ENCODE measurements around the gene MBOAT7. TPM values are rescaled to one million over a fixed set of nuclear protein-coding genes. Genes with fewer than 3 reads are reported as not detected.

MBOAT7 gene
- total RNA-seq, 1 experiment from 2014 or later = 109 TPM

DNA sequence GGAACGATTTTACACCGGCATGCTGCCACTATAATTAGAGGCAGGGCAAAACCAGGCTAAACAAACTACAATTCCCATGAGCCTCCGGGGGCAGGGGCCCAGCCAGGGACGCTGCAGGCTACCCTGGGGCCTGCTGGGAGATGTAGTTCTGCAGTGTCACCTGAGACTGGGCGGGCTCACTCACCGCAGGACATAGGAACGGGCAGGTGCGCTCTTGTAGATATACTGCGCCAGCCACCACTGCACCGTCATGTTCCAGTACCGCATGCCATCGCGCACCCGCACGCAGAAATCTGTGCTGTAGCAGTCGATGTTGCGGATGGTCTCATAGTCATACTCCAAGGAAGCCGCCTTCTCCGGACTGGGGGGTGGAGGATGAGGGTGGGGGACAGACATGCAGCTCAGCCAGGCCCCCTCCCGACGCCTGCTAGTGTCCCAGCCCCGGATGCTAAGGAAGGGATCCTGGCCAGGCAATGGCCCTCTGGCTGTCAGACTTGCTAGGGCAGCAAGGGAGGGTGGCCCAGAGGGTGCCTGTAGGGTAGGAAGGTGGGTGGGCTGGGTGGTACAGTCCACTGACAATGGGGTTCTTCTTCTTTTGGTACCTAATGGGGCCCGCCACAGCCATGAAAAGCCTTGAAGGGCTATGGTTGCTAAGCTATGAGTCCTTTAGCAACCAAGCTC lies 10.7 kb downstream of the MBOAT7 start:
- Mint-ChIP-seq H3K9me3 (no peaks in the 10 kb centered on the region), H3K4me1 (peaks cover 14% of the 10 kb centered on the region), H3K4me3 (no peak overlapping the region), H3K27me3 (ENCODE audit: low read depth) (no peaks in the 10 kb centered on the region), H3K27ac (no peak overlapping the region; the same call in 1 of the 2 replicates), H3K36me3 (peaks cover 20% of the 10 kb centered on the region)
- ATAC-seq (peak; percentile 78), DNase-seq (ENCODE audit: low spot score) (peak; percentile 81)
- ChIA-PET CTCF (interaction anchor here (1.9 to 2.3 kb wide), 2 partner anchors 11 to 212 kb away, joined by 13 to 84 read pairs; partner anchors contain the start of genes MBOAT7 and TSEN34), POLR2A (no interaction called here)
- TF ChIP-seq NFE2L1 (CRISPR knock-in tag; IDR thresholded peaks at IDR 0.05) (no peak), TP53 (CRISPR knock-in tag; IDR thresholded peaks at IDR 0.05) (no peak), ATF1 (CRISPR knock-in tag; IDR thresholded peaks at IDR 0.05) (no peak), NR2C2 (CRISPR knock-in tag; IDR thresholded peaks at IDR 0.05) (no peak), IRF2 (CRISPR knock-in tag; IDR thresholded peaks at IDR 0.05; ENCODE audit: borderline replicate concordance, low read depth) (no peak), ZNF396 (CRISPR knock-in tag; IDR thresholded peaks at IDR 0.05; ENCODE audit: borderline replicate concordance) (no peak), SMAD3 (CRISPR knock-in tag; IDR thresholded peaks at IDR 0.05; ENCODE audit: borderline replicate concordance) (no peak), GTF2I (CRISPR knock-in tag; conservative IDR thresholded peaks at IDR 0.05) (no peak), NR3C1 (CRISPR knock-in tag; conservative IDR thresholded peaks at IDR 0.05; ENCODE audit: low read depth) (no peak), FOXJ3 (CRISPR knock-in tag; IDR thresholded peaks at IDR 0.05; ENCODE audit: borderline replicate concordance) (no peak)
- TF ChIP-seq, protein P1, sequence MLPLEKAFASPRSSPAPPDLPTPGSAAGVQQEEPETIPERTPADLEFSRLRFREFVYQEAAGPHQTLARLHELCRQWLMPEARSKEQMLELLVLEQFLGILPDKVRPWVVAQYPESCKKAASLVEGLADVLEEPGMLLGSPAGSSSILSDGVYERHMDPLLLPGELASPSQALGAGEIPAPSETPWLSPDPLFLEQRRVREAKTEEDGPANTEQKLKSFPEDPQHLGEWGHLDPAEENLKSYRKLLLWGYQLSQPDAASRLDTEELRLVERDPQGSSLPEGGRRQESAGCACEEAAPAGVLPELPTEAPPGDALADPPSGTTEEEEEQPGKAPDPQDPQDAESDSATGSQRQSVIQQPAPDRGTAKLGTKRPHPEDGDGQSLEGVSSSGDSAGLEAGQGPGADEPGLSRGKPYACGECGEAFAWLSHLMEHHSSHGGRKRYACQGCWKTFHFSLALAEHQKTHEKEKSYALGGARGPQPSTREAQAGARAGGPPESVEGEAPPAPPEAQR (CRISPR knock-in tag; IDR thresholded peaks at IDR 0.05) = no peak
- TF ChIP-seq, protein P2, sequence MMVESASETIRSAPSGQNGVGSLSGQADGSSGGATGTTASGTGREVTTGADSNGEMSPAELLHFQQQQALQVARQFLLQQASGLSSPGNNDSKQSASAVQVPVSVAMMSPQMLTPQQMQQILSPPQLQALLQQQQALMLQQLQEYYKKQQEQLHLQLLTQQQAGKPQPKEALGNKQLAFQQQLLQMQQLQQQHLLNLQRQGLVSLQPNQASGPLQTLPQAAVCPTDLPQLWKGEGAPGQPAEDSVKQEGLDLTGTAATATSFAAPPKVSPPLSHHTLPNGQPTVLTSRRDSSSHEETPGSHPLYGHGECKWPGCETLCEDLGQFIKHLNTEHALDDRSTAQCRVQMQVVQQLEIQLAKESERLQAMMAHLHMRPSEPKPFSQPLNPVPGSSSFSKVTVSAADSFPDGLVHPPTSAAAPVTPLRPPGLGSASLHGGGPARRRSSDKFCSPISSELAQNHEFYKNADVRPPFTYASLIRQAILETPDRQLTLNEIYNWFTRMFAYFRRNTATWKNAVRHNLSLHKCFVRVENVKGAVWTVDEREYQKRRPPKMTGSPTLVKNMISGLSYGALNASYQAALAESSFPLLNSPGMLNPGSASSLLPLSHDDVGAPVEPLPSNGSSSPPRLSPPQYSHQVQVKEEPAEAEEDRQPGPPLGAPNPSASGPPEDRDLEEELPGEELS (CRISPR knock-in tag; IDR thresholded peaks at IDR 0.05) = no peak
- TF ChIP-seq, protein P3, sequence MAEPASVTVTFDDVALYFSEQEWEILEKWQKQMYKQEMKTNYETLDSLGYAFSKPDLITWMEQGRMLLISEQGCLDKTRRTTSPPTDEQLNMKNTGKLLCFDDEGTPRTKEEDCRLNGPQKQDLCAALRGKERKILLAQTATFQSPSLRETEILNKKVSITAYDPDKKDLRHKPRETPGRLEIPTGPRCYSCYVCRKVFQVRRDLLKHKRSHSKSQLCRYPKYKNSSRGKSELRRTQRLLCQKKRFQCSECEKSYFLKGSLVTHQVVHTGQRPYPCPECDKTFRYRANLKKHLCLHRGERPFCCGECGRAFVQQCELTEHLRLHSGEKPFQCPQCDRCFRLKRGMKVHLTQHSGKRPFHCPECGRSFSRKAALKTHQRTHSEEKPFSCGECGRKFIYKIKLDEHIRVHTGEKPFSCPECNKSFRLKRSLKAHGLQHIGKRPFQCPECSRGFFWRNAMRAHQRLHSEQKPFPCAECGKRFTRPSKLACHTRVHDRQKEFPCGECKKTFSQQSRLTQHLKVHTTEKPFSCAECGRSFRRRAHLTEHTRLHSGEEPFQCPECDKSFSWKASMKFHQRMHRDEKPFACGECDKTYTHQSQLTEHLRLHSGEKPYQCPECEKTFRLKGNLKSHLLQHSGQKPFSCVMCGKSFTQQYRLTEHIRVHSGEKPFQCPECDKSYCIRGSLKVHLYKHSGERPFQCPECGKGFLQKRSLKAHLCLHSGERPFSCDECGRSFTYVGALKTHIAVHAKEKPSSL (CRISPR knock-in tag; conservative IDR thresholded peaks at IDR 0.05) = no peak
- TF ChIP-seq, protein P4, sequence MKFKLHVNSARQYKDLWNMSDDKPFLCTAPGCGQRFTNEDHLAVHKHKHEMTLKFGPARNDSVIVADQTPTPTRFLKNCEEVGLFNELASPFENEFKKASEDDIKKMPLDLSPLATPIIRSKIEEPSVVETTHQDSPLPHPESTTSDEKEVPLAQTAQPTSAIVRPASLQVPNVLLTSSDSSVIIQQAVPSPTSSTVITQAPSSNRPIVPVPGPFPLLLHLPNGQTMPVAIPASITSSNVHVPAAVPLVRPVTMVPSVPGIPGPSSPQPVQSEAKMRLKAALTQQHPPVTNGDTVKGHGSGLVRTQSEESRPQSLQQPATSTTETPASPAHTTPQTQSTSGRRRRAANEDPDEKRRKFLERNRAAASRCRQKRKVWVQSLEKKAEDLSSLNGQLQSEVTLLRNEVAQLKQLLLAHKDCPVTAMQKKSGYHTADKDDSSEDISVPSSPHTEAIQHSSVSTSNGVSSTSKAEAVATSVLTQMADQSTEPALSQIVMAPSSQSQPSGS (CRISPR knock-in tag; IDR thresholded peaks at IDR 0.05; ENCODE audit: borderline replicate concordance, low read depth) = no peak
- TF ChIP-seq, protein P5, sequence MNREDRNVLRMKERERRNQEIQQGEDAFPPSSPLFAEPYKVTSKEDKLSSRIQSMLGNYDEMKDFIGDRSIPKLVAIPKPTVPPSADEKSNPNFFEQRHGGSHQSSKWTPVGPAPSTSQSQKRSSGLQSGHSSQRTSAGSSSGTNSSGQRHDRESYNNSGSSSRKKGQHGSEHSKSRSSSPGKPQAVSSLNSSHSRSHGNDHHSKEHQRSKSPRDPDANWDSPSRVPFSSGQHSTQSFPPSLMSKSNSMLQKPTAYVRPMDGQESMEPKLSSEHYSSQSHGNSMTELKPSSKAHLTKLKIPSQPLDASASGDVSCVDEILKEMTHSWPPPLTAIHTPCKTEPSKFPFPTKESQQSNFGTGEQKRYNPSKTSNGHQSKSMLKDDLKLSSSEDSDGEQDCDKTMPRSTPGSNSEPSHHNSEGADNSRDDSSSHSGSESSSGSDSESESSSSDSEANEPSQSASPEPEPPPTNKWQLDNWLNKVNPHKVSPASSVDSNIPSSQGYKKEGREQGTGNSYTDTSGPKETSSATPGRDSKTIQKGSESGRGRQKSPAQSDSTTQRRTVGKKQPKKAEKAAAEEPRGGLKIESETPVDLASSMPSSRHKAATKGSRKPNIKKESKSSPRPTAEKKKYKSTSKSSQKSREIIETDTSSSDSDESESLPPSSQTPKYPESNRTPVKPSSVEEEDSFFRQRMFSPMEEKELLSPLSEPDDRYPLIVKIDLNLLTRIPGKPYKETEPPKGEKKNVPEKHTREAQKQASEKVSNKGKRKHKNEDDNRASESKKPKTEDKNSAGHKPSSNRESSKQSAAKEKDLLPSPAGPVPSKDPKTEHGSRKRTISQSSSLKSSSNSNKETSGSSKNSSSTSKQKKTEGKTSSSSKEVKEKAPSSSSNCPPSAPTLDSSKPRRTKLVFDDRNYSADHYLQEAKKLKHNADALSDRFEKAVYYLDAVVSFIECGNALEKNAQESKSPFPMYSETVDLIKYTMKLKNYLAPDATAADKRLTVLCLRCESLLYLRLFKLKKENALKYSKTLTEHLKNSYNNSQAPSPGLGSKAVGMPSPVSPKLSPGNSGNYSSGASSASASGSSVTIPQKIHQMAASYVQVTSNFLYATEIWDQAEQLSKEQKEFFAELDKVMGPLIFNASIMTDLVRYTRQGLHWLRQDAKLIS (CRISPR knock-in tag; IDR thresholded peaks at IDR 0.05; ENCODE audit: borderline replicate concordance) = no peak
- TF ChIP-seq, protein P6, sequence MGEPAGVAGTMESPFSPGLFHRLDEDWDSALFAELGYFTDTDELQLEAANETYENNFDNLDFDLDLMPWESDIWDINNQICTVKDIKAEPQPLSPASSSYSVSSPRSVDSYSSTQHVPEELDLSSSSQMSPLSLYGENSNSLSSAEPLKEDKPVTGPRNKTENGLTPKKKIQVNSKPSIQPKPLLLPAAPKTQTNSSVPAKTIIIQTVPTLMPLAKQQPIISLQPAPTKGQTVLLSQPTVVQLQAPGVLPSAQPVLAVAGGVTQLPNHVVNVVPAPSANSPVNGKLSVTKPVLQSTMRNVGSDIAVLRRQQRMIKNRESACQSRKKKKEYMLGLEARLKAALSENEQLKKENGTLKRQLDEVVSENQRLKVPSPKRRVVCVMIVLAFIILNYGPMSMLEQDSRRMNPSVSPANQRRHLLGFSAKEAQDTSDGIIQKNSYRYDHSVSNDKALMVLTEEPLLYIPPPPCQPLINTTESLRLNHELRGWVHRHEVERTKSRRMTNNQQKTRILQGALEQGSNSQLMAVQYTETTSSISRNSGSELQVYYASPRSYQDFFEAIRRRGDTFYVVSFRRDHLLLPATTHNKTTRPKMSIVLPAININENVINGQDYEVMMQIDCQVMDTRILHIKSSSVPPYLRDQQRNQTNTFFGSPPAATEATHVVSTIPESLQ (CRISPR knock-in tag; IDR thresholded peaks at IDR 0.05) = no peak
- TF ChIP-seq, protein P7, sequence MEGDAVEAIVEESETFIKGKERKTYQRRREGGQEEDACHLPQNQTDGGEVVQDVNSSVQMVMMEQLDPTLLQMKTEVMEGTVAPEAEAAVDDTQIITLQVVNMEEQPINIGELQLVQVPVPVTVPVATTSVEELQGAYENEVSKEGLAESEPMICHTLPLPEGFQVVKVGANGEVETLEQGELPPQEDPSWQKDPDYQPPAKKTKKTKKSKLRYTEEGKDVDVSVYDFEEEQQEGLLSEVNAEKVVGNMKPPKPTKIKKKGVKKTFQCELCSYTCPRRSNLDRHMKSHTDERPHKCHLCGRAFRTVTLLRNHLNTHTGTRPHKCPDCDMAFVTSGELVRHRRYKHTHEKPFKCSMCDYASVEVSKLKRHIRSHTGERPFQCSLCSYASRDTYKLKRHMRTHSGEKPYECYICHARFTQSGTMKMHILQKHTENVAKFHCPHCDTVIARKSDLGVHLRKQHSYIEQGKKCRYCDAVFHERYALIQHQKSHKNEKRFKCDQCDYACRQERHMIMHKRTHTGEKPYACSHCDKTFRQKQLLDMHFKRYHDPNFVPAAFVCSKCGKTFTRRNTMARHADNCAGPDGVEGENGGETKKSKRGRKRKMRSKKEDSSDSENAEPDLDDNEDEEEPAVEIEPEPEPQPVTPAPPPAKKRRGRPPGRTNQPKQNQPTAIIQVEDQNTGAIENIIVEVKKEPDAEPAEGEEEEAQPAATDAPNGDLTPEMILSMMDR (IDR thresholded peaks at IDR 0.05) = no peak
- TF ChIP-seq, protein P8, sequence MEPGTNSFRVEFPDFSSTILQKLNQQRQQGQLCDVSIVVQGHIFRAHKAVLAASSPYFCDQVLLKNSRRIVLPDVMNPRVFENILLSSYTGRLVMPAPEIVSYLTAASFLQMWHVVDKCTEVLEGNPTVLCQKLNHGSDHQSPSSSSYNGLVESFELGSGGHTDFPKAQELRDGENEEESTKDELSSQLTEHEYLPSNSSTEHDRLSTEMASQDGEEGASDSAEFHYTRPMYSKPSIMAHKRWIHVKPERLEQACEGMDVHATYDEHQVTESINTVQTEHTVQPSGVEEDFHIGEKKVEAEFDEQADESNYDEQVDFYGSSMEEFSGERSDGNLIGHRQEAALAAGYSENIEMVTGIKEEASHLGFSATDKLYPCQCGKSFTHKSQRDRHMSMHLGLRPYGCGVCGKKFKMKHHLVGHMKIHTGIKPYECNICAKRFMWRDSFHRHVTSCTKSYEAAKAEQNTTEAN (CRISPR knock-in tag; IDR thresholded peaks at IDR 0.05) = no peak

Measured in WTC11 (cell line).